BLaER1 (cell line): ENCODE data around the gene ZNF547.

Source experiments
- H3K27ac ChIP-seq: shearing (Covaris generic); formaldehyde crosslinking; 2 replicates; pipeline ENCODE4 v1.8.1; 2022
- H3K27me3 ChIP-seq: shearing (Covaris generic); formaldehyde crosslinking; 2 replicates; pipeline ENCODE4 v1.8.1; 2022
- H3K36me3 ChIP-seq: shearing (Covaris generic); formaldehyde crosslinking; 2 replicates; pipeline ENCODE4 v1.8.1; 2022
- H3K4me1 ChIP-seq: shearing (Covaris generic); formaldehyde crosslinking; 2 replicates; pipeline ENCODE4 v1.8.1; 2022
- H3K4me2 ChIP-seq: shearing (Covaris generic); formaldehyde crosslinking; 2 replicates; pipeline ENCODE4 v1.8.1; 2022
- H3K4me3 ChIP-seq: shearing (Covaris generic); formaldehyde crosslinking; 2 replicates; pipeline ENCODE4 v1.8.1; 2022
- H3K9ac ChIP-seq: shearing (Covaris generic); formaldehyde crosslinking; 2 replicates; pipeline ENCODE4 v1.8.1; 2022
- H3K9me3 ChIP-seq: shearing (Covaris generic); formaldehyde crosslinking; 2 replicates; pipeline ENCODE4 v1.8.1; 2022
- H4K20me1 ChIP-seq: shearing (Covaris generic); formaldehyde crosslinking; 2 replicates; pipeline ENCODE4 v1.8.1; 2022
- Cebpa-rat ChIP-seq: shearing (Covaris generic); IDR thresholded peaks from 2 replicates; pipeline ENCODE4 v1.8.1; 2022

The ZNF547 gene

GRCh38 chr19:57362997-57363687, at the start of gene ZNF547, which contains the start of gene TRAPPC2B:
ZNF547 (plus strand) TSS chr19:57363551; CDS start chr19:57368556, 5,005 bp downstream.
TRAPPC2B (plus strand) TSS chr19:57363551; CDS start chr19:57364834, 1,283 bp downstream.
- Histone ChIP-seq H3K4me1 (peaks cover 16% of the 10 kb centered on the region), H3K4me3 (peak within 1 kb of the TSS; percentile 85), H3K27ac (peak within 1 kb of the TSS; percentile 76), H3K9ac (peak within 1 kb of the TSS; percentile 87), H3K9me3 (no peaks in the 10 kb centered on the region), H3K27me3 (no peaks in the 10 kb centered on the region), H3K36me3 (peaks cover 27% of the 10 kb centered on the region), H3K4me2 (peak within 1 kb of the TSS; percentile 97), H4K20me1 (peaks cover 19% of the 10 kb centered on the region; the same call in 1 of the 2 replicates)
- TF ChIP-seq Cebpa-rat: no peak

- H3K9ac ChIP-seq: no peak overlapping the region
- no peaks in the 10 kb centered on the region for H4K20me1 ChIP-seq
- no peak for TF ChIP-seq Cebpa-rat
- no peaks in the 10 kb centered on the region for H3K36me3 ChIP-seq
- H3K4me1 ChIP-seq: no peaks in the 10 kb centered on the region
- H3K4me3 ChIP-seq: no peak overlapping the region
- no peak overlapping the region for H3K27ac ChIP-seq
- H3K27me3 ChIP-seq: no peaks in the 10 kb centered on the region
- H3K9me3 ChIP-seq: no peaks in the 10 kb centered on the region
- no peak overlapping the region for H3K4me2 ChIP-seq
Measured at GRCh38 chr19:57314146-57314545, 49.2 kb upstream of the ZNF547 start.

GRCh38 chr19:57317503-57317902, 45.8 kb upstream of the ZNF547 start:
- Histone ChIP-seq H3K9ac (no peak overlapping the region), H3K27me3 (peaks cover 5% of the 10 kb centered on the region; the same call in 1 of the 2 replicates), H3K4me1 (peaks cover 24% of the 10 kb centered on the region), H4K20me1 (peaks cover 20% of the 10 kb centered on the region), H3K4me3 (no peak overlapping the region), H3K9me3 (no peaks in the 10 kb centered on the region), H3K27ac (no peak overlapping the region), H3K4me2 (no peak overlapping the region), H3K36me3 (peaks cover under 1% of the 10 kb centered on the region; the same call in 1 of the 2 replicates)
- no peak for TF ChIP-seq Cebpa-rat

- peak overlapping the region; percentile 87 for H3K4me3 ChIP-seq
- H3K9ac ChIP-seq: peak overlapping the region; percentile 91; the same call in 1 of the 2 replicates
- H3K4me2 ChIP-seq: peak overlapping the region; percentile 98
- H3K36me3 ChIP-seq: peaks cover 24% of the 10 kb centered on the region
- H3K27me3 ChIP-seq: peaks cover 20% of the 10 kb centered on the region
- peaks cover 43% of the 10 kb centered on the region for H4K20me1 ChIP-seq
- H3K27ac ChIP-seq: peak overlapping the region; percentile 87; the same call in 1 of the 2 replicates
- no peak for TF ChIP-seq Cebpa-rat
- H3K4me1 ChIP-seq: peaks cover 27% of the 10 kb centered on the region
- H3K9me3 ChIP-seq: no peaks in the 10 kb centered on the region
Measured at GRCh38 chr19:57319869-57320179, 43.5 kb upstream of the ZNF547 start.

- H3K27ac ChIP-seq: peak within 1 kb of the TSS; percentile 87
- peaks cover 50% of the 10 kb centered on the region for H4K20me1 ChIP-seq
- TF ChIP-seq Cebpa-rat: no peak
- no peaks in the 10 kb centered on the region for H3K9me3 ChIP-seq
- peak within 1 kb of the TSS; percentile 91 for H3K9ac ChIP-seq
- peaks cover 28% of the 10 kb centered on the region for H3K4me1 ChIP-seq
- H3K27me3 ChIP-seq: peaks cover 20% of the 10 kb centered on the region
- peak within 1 kb of the TSS; percentile 98 for H3K4me2 ChIP-seq
- H3K4me3 ChIP-seq: peak within 1 kb of the TSS; percentile 87
- H3K36me3 ChIP-seq: peaks cover 30% of the 10 kb centered on the region
Measured at GRCh38 chr19:57320180-57321084, 42.9 kb upstream of the ZNF547 start, which contains the start of gene ZNF543. ZNF543 (plus strand) TSS chr19:57320472; CDS start chr19:57320854, 382 bp downstream.

GRCh38 chr19:57321116-57321515, 42.2 kb upstream of the ZNF547 start:
- peak overlapping the region; percentile 91 for H3K9ac ChIP-seq
- H3K9me3 ChIP-seq: no peaks in the 10 kb centered on the region
- H3K27me3 ChIP-seq: peaks cover 20% of the 10 kb centered on the region
- H3K4me3 ChIP-seq: peak overlapping the region; percentile 87
- no peak for TF ChIP-seq Cebpa-rat
- H4K20me1 ChIP-seq: peaks cover 56% of the 10 kb centered on the region
- H3K4me2 ChIP-seq: peak overlapping the region; percentile 98
- peaks cover 35% of the 10 kb centered on the region for H3K4me1 ChIP-seq
- H3K27ac ChIP-seq: peak overlapping the region; percentile 87; the same call in 1 of the 2 replicates
- H3K36me3 ChIP-seq: peaks cover 37% of the 10 kb centered on the region

GRCh38 chr19:57321751-57322150, 41.6 kb upstream of the ZNF547 start:
- Histone ChIP-seq H3K4me3 (peak overlapping the region; percentile 87), H3K27me3 (peaks cover 20% of the 10 kb centered on the region), H3K9ac (peak overlapping the region; percentile 91), H3K4me1 (peaks cover 41% of the 10 kb centered on the region), H3K4me2 (peak overlapping the region; percentile 98), H3K9me3 (no peaks in the 10 kb centered on the region), H3K27ac (no peak overlapping the region), H3K36me3 (peaks cover 43% of the 10 kb centered on the region), H4K20me1 (peaks cover 63% of the 10 kb centered on the region)
- TF ChIP-seq Cebpa-rat: no peak

- Histone ChIP-seq H3K36me3 (peaks cover 75% of the 10 kb centered on the region), H3K4me1 (peaks cover 37% of the 10 kb centered on the region)
- no peak for TF ChIP-seq Cebpa-rat
Measured at GRCh38 chr19:57324992-57325391, 38.4 kb upstream of the ZNF547 start.

GRCh38 chr19:57327993-57328392, 35.4 kb upstream of the ZNF547 start:
- peaks cover 90% of the 10 kb centered on the region for H4K20me1 ChIP-seq
- H3K9ac ChIP-seq: no peak overlapping the region
- no peaks in the 10 kb centered on the region for H3K9me3 ChIP-seq
- H3K36me3 ChIP-seq: peaks cover 87% of the 10 kb centered on the region
- peaks cover 9% of the 10 kb centered on the region for H3K27me3 ChIP-seq
- H3K4me2 ChIP-seq: no peak overlapping the region
- TF ChIP-seq Cebpa-rat: no peak
- H3K4me1 ChIP-seq: peaks cover 15% of the 10 kb centered on the region
- no peak overlapping the region for H3K4me3 ChIP-seq
- H3K27ac ChIP-seq: no peak overlapping the region

More at GRCh38 chr19:57324992-57325391, 38.4 kb upstream of the ZNF547 start:
- Histone ChIP-seq H3K27me3 (peaks cover 20% of the 10 kb centered on the region), H3K9me3 (no peaks in the 10 kb centered on the region), H3K9ac (no peak overlapping the region), H3K4me3 (no peak overlapping the region), H3K4me2 (no peak overlapping the region), H3K27ac (no peak overlapping the region), H4K20me1 (peaks cover 93% of the 10 kb centered on the region)
